ENCODE measurements around the gene EEA1.

- no peak for TF ChIP-seq POLR2A (IDR thresholded peaks at IDR 0.05; ENCODE audit: low read depth, low read length)
- TF ChIP-seq POLR2AphosphoS5 (IDR thresholded peaks at IDR 0.05; ENCODE audit: low read depth, low read length) = no peak
- no peak for TF ChIP-seq TAF1 (IDR thresholded peaks at IDR 0.05; ENCODE audit: low read depth, low read length)
- TF ChIP-seq SPI1 (IDR thresholded peaks at IDR 0.05; ENCODE audit: low read depth, low read length) = no peak
- no peak for TF ChIP-seq PAX5 (IDR thresholded peaks at IDR 0.05; ENCODE audit: insufficient read depth, low read length, severe bottlenecking)
Observed at GRCh38 chr12:92827836-92828431, 101.2 kb downstream of the EEA1 start.
